Epithelial cell of proximal tubule (primary cell): ENCODE results near the gene ARL6IP6. TPM values are rescaled to one million over a fixed set of nuclear protein-coding genes. Genes with fewer than 3 reads are reported as not detected.

ENCODE experiments used
- DNase-seq: peaks from one replicate; pipeline ENCODE4 v3.0.0-alpha.2; 2011; ENCODE audit warnings: low read depth
- H3K4me3 ChIP-seq: 2 replicates; pipeline ENCODE4 v1.5.1; 2011; ENCODE audit warnings: low read depth, mild to moderate bottlenecking, low read length
- total RNA-seq: library from RNA; depleted of rRNA; stranded (reverse); fragments of >200 nt; gene quantifications from 2 replicates; pipeline ENCODE4 v1.2.3, GENCODE V29; 2015
- TF ChIP-seq, protein P1 (sequence below): conservative IDR thresholded peaks from 2 replicates; pipeline ENCODE4 v1.5.1; 2012; ENCODE audit warnings: low read depth, mild to moderate bottlenecking, low read length

ARL6IP6 gene
- total RNA-seq, 1 donor from 2014 or later = 83.9 TPM

DNA sequence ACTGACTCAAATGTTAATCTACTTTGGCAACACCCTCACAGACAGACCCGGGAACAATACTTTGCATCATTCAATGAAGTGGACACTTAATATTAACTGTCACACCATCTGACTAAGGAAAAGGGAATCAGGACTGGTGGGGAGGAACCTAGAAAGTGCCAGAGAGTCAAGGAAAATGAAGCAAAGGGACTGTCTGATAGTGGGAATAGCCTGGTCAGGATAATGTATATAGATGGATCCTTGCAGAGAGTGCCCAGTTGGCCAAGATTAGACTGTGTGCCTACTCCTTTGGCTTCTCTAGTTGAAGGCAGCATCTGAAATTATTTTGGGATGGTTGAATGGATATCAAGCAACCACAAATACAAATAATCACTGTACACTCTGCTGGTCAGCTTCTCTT is 45.2 kb downstream of the ARL6IP6 start:
- TF ChIP-seq, protein P1, sequence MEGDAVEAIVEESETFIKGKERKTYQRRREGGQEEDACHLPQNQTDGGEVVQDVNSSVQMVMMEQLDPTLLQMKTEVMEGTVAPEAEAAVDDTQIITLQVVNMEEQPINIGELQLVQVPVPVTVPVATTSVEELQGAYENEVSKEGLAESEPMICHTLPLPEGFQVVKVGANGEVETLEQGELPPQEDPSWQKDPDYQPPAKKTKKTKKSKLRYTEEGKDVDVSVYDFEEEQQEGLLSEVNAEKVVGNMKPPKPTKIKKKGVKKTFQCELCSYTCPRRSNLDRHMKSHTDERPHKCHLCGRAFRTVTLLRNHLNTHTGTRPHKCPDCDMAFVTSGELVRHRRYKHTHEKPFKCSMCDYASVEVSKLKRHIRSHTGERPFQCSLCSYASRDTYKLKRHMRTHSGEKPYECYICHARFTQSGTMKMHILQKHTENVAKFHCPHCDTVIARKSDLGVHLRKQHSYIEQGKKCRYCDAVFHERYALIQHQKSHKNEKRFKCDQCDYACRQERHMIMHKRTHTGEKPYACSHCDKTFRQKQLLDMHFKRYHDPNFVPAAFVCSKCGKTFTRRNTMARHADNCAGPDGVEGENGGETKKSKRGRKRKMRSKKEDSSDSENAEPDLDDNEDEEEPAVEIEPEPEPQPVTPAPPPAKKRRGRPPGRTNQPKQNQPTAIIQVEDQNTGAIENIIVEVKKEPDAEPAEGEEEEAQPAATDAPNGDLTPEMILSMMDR = no peak
- H3K4me3 ChIP-seq = no peak overlapping the region
- DNase-seq = no peak

DNA sequence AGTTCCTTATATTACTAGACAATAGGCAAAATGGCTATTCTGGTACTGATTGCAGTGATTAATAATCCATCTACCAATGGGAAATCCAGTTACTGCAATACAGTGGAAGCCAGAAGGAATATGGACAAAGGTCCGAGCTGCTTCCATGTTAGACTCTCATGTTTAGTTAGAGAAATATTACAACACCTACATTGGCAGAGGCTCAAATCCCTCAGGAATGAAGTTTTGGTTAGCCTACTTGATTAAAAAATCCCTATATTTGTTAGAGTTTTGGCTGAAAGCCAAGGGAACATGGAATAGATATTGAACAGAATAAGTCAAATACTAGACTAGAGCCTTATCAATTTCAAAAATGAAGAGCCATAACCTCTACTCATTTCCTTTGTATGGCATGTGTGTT is 48.5 kb downstream of the ARL6IP6 start:
- TF ChIP-seq, protein P1 = no peak
- DNase-seq = no peak
- no peak overlapping the region for H3K4me3 ChIP-seq

DNA sequence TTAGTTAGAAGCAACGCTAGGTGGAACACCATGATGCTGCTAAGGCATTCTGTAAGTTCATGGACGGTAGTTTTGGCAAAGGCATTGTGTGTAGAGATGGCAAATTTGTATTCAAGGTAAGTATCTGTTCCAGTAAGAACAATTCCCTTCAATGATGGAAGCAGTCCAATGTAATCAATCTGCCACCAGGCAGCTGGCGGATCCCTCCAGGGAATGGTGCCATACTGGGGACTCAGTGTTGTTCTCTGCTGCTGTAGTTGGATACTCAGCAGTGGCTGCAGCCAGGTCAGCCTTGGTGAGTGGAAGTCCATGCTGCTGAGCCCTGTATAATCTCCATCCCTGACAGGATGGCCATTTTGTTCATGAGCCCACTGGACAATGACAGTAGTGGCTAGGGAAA is 62.8 kb downstream of the ARL6IP6 start:
- no peak for DNase-seq
- H3K4me3 ChIP-seq = no peak overlapping the region
- TF ChIP-seq, protein P1 = no peak

DNA sequence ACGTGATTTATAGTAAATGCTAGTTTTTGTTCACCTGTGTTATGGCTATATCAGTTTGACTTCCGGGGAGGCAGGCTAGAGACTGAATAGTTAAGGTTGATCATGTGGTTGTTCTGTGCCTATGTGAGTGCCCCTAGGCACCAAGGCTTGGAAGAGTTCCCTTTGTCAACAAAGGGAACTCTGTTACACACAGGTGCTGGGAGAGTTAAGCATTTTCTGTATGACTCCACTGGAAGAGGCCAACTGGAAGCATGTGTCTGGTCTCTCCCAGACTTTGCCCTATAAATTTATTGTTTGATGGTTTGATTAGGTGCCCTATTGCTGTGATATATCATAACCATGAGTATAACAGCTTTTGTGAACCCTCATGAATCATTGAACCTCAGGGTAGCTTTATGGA is 63.8 kb downstream of the ARL6IP6 start:
- TF ChIP-seq, protein P1 = no peak
- no peak overlapping the region for H3K4me3 ChIP-seq
- no peak for DNase-seq

DNA sequence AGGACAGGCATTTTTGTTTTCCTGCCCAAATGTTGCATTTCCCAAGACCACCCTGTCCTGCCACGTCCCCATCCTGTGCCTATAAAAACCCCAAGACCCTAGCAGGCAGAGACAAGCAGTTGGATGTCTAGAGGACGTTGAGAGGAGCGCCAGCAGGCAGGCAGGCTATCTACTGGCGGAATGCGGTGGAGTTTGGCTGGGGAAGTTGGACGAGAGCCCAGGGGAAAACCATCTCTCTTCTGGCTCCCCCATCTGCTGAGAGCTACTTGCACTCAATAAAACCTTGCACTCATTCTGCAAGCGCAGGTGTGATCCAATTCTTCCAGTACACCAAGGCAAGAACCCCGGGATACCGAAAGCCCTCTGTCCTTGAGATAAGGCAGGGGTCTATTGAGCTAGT is 72.5 kb downstream of the ARL6IP6 start:
- DNase-seq = no peak
- TF ChIP-seq, protein P1 = no peak
- H3K4me3 ChIP-seq = no peak overlapping the region

DNA sequence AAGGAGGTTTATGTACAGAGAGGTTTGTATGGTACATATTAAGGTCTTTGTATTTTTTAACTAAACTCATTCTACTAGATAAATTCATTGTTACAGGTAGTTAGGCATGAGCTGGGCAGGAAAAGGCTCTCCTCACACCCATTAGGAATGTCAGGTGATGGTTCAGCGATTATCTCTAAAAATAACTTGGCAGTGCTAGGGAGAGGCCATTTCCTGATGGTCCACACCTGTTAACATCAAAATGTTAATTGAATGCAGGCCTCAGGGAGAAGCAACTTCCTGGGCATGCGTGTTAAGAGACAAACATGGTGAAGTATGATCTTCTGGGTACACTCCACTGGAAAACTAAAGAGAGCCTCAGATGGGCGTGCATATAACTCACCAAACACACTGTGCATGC is 73.6 kb downstream of the ARL6IP6 start:
- DNase-seq = no peak
- H3K4me3 ChIP-seq = no peak overlapping the region
- TF ChIP-seq, protein P1 = no peak

DNA sequence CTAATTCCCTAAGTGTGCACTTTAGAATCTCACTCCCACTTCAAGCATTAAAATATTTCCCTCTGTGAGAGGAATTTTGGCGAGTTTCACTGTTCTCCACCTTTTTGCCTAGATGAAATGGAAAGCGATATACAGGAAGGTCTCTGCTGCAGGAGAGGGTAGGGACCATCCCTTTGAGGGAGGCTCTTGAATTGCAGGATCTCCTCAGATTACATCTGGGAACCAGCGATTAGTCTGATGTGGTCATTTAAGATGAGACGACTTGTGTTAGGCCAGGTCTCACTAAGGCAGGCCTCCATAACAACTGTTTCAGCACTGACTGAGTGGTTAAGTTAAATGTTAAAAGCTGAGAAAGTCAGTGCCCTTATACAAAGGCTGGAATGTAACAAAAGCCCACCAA is 74.6 kb downstream of the ARL6IP6 start:
- no peak for DNase-seq
- no peak overlapping the region for H3K4me3 ChIP-seq
- TF ChIP-seq, protein P1 = no peak
